ENCODE results near the gene LEAP2. TPM values are rescaled to one million over a fixed set of nuclear protein-coding genes. Genes with fewer than 3 reads are reported as not detected.

The LEAP2 gene
- total and polyA plus RNA-seq, 10 of the 15 experiments (the other 5 are each of a cell fraction or from before 2014, with no cell fraction given) = 1.9 to 8.8 (median 2.3) TPM

- ChIA-PET CTCF (interaction anchor here (0.6 to 2.9 kb wide), 37 partner anchors 8 to 645 kb away, joined by 3 to 28 read pairs (median 5); partner anchors contain the start of genes GDF9, SHROOM1 and UQCRQ), SMC1A (ENCODE audit: uncharacterized antibody, unreplicated experiment) (interaction anchor here (0.7 to 3.3 kb wide), 24 partner anchors 8 to 497 kb away, joined by 3 to 17 read pairs (median 4); partner anchors contain the start of genes LEAP2 and SHROOM1), RAD21 (ENCODE audit: unreplicated experiment) (interaction anchor here (0.7 to 1.8 kb wide), 18 partner anchors 8 to 502 kb away, joined by 3 to 7 read pairs (median 4); partner anchors contain the start of genes GDF9, SHROOM1 and UQCRQ), POLR2A (no interaction called here)
- Histone ChIP-seq H3K4me1 (ENCODE audit: control insufficient read depth, insufficient read depth, low read length) (no peaks in the 10 kb centered on the region), H2AFZ (ENCODE audit: control insufficient read depth, low read depth, low read length) (no peak overlapping the region), H3K4me3 (no peak overlapping the region), H3K36me3 (ENCODE audit: control insufficient read depth in 2 of 2, insufficient read depth in 2 of 2, low read length in 1 of 2) (peaks cover 4 to 11% of the 10 kb centered on the region in 2 experiments; a peak in 3 of 4 replicates), H3K4me2 (ENCODE audit: control insufficient read depth, insufficient read depth) (no peak overlapping the region), H4K20me1 (ENCODE audit: control insufficient read depth, insufficient read depth) (no peaks in the 10 kb centered on the region), H3K9ac (ENCODE audit: control insufficient read depth, insufficient read depth, low read length) (no peak overlapping the region), H3K9me3 (replicated peaks; ENCODE audit: control insufficient read depth, insufficient read depth, low read length) (no peaks in the 10 kb centered on the region), H3K79me2 (ENCODE audit: control insufficient read depth, insufficient read depth, low read length) (no peaks in the 10 kb centered on the region), H3K27ac (ENCODE audit: control insufficient read depth, insufficient read depth) (no peak overlapping the region), H3K27me3 (replicated peaks in 1 of 2; ENCODE audit: control insufficient read depth in 2 of 2, insufficient read depth in 2 of 2, low read length in 1 of 2) (no peaks in the 10 kb centered on the region)
- no peak for TF ChIP-seq PKNOX1 (IDR thresholded peaks at IDR 0.05)
- no peak for TF ChIP-seq DPF2 (IDR thresholded peaks at IDR 0.05)
- TF ChIP-seq ATF2 (IDR thresholded peaks at IDR 0.05; ENCODE audit: low read length) = no peak
- TF ChIP-seq NKRF (conservative IDR thresholded peaks at IDR 0.05) = no peak
- 0 out of 2 replicates have a peak, but pooled peaks have one; percentile 18 for TF ChIP-seq YY1 (IDR thresholded peaks at IDR 0.05; ENCODE audit: low read depth, low read length)
- peak; percentile 64 for TF ChIP-seq RAD21 (IDR thresholded peaks at IDR 0.05; ENCODE audit: insufficient read depth, low read depth, low read length)
- peak; percentile 25; the same call in 1 of the 2 replicates for TF ChIP-seq IKZF1 (conservative IDR thresholded peaks at IDR 0.05)
- TF ChIP-seq CTCF (IDR thresholded peaks at IDR 0.05 in 2 of 3, conservative IDR thresholded peaks at IDR 0.05 in 1 of 3; ENCODE audit: control insufficient read depth in 2 of 3, extremely low read depth in 1 of 3, insufficient read depth in 1 of 3, low read depth in 3 of 3, low read length in 3 of 3) = peak; percentile 61 to 78 (median 67)
- peak; percentile 76 for TF ChIP-seq SMC3 (IDR thresholded peaks at IDR 0.05; ENCODE audit: borderline replicate concordance, low read length)
- TF ChIP-seq CBX3 (IDR thresholded peaks at IDR 0.05; ENCODE audit: borderline replicate concordance, low read depth) = no peak
- FAIRE-seq = no peak
- no peak for DNase-seq (ENCODE audit: low read depth, low spot score)
- intact Hi-C loops (cut with micrococcal nuclease; ENCODE audit: unreplicated experiment) (loop anchor here (1.0 to 10.0 kb wide), 5 partner anchors 53 to 498 kb away; partner anchors contain the start of gene SHROOM1), in situ Hi-C loops (cut with MboI) (loop anchor here (5.0 kb wide), 1 partner anchor 496 kb away; no protein-coding TSS in a partner anchor)
- no TSS peak for BruUV-seq (replicated peaks)
- 48% methylated on average over 2 of the region's 2 CpGs for WGBS (ENCODE audit: insufficient coverage, insufficient replicate concordance, low lambda C conversion rate, missing lambda C conversion rate)
- ATAC-seq = peak; percentile 96
Measured at GRCh38 chr5:132883261-132883834, 9.9 kb downstream of the LEAP2 start.

All from GM12878 (cell line).